Spleen (tissue), 7 donors: ENCODE results near the gene GARNL3.

ENCODE experiments used
- POLR2A ChIP-seq, 3 donors: fragments of 450-650 bp; IDR thresholded peaks; one replicate each; pipeline ENCODE4 v1.5.1; 2017; ENCODE audit warnings: antibody characterized with exemption in 3 of 3, mild to moderate bottlenecking in 1 of 3
- TF ChIP-seq, protein P1 (sequence below), 11 experiments: fragments of 200-600 bp in 7 of 11; fragments of 450-650 bp in 4 of 11; sonication (generic) in 4 of 11; IDR thresholded peaks in 8 of 11; conservative IDR thresholded peaks in 3 of 11; 1 replicate in 7 of 11; 2 replicates in 4 of 11; pipeline versions ENCODE4 v1.4.0 to v1.8.0; 2016 to 2021; ENCODE audit warnings: antibody characterized with exemption in 11 of 11, inconsistent platforms in 4 of 11, mild to moderate bottlenecking in 1 of 11
- donor health status: DM: no; HTN: no; CAD: no; lungs with moderate emphysema.
- donor health status: DM: no; HTN: no; CAD: no.
- donor health status: DM: no; HTN: no; CAD: no.

- no peak for TF ChIP-seq POLR2A (IDR thresholded peaks at IDR 0.05)
- TF ChIP-seq, protein P1, sequence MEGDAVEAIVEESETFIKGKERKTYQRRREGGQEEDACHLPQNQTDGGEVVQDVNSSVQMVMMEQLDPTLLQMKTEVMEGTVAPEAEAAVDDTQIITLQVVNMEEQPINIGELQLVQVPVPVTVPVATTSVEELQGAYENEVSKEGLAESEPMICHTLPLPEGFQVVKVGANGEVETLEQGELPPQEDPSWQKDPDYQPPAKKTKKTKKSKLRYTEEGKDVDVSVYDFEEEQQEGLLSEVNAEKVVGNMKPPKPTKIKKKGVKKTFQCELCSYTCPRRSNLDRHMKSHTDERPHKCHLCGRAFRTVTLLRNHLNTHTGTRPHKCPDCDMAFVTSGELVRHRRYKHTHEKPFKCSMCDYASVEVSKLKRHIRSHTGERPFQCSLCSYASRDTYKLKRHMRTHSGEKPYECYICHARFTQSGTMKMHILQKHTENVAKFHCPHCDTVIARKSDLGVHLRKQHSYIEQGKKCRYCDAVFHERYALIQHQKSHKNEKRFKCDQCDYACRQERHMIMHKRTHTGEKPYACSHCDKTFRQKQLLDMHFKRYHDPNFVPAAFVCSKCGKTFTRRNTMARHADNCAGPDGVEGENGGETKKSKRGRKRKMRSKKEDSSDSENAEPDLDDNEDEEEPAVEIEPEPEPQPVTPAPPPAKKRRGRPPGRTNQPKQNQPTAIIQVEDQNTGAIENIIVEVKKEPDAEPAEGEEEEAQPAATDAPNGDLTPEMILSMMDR (IDR thresholded peaks at IDR 0.05 in 8 of 11, conservative IDR thresholded peaks at IDR 0.05 in 3 of 11) = no peak
Measured at GRCh38 chr9:127267793-127268525, 3.4 kb downstream of the GARNL3 start.
